ENCODE data around the gene EID2. TPM values are rescaled to one million over a fixed set of nuclear protein-coding genes. Genes with fewer than 3 reads are reported as not detected.

EID2 gene
- total RNA-seq, 1 experiment from 2014 or later: 8.5 TPM

DNA sequence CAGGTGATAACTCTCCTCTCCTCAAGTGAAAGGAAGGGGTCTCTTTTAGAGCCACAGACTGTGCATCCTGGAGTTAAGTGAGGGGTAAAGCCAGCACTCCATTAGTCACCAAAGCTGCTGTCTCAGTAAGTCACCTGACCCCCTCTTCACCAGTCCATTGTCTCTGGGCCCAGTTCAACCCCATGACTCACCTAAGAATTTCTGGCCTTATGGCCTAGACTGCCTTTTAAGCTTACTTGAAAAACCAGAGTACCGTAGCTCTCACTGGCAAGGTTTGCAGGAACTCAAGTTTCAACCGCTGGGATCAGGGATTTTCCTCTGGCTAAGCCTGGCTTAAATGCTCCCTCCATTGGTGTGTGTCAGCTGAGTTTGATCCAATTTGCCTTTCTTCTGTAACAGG, 23.4 kb upstream of the EID2 start:
- no peaks in the 10 kb centered on the region for H3K36me3 Mint-ChIP-seq (ENCODE audit: insufficient read depth, unreplicated experiment)
- BruUV-seq (replicated peaks): no TSS peak
- peak; percentile 61 for DNase-seq (ENCODE audit: unreplicated experiment)
- CTCF ChIA-PET: interaction anchor here (0.6 to 0.8 kb wide), 3 partner anchors 12 to 61 kb away, joined by 3 to 5 read pairs (median 3); no protein-coding TSS in a partner anchor
- POLR2A ChIA-PET: interaction anchor here (0.6 kb wide), 1 partner anchor 133 kb away, joined by 3 read pairs; no protein-coding TSS in a partner anchor
- no peak overlapping the region for H3K4me3 Mint-ChIP-seq (ENCODE audit: unreplicated experiment)
- H3K4me1 Mint-ChIP-seq (ENCODE audit: insufficient read depth, unreplicated experiment): peaks cover 2% of the 10 kb centered on the region
- TF ChIP-seq, protein P1, sequence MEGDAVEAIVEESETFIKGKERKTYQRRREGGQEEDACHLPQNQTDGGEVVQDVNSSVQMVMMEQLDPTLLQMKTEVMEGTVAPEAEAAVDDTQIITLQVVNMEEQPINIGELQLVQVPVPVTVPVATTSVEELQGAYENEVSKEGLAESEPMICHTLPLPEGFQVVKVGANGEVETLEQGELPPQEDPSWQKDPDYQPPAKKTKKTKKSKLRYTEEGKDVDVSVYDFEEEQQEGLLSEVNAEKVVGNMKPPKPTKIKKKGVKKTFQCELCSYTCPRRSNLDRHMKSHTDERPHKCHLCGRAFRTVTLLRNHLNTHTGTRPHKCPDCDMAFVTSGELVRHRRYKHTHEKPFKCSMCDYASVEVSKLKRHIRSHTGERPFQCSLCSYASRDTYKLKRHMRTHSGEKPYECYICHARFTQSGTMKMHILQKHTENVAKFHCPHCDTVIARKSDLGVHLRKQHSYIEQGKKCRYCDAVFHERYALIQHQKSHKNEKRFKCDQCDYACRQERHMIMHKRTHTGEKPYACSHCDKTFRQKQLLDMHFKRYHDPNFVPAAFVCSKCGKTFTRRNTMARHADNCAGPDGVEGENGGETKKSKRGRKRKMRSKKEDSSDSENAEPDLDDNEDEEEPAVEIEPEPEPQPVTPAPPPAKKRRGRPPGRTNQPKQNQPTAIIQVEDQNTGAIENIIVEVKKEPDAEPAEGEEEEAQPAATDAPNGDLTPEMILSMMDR (IDR thresholded peaks at IDR 0.05; ENCODE audit: unreplicated experiment): no peak
- no peaks in the 10 kb centered on the region for H3K9me3 Mint-ChIP-seq (ENCODE audit: unreplicated experiment)
- intact Hi-C loops (cut with micrococcal nuclease): no loop called here
- peaks cover 38% of the 10 kb centered on the region for H3K27me3 Mint-ChIP-seq (ENCODE audit: insufficient read depth, unreplicated experiment)
- H3K27ac Mint-ChIP-seq (ENCODE audit: low read depth, unreplicated experiment): no peak overlapping the region

- TF ChIP-seq, protein P1 (IDR thresholded peaks at IDR 0.05; ENCODE audit: unreplicated experiment): no peak
- H3K27ac Mint-ChIP-seq (ENCODE audit: low read depth, unreplicated experiment): no peak overlapping the region
- no peaks in the 10 kb centered on the region for H3K9me3 Mint-ChIP-seq (ENCODE audit: unreplicated experiment)
- ChIA-PET POLR2A (no interaction called here), CTCF (no interaction called here)
- no peaks in the 10 kb centered on the region for H3K36me3 Mint-ChIP-seq (ENCODE audit: insufficient read depth, unreplicated experiment)
- BruUV-seq (replicated peaks): no TSS peak
- no peak overlapping the region for H3K4me3 Mint-ChIP-seq (ENCODE audit: unreplicated experiment)
- H3K27me3 Mint-ChIP-seq (ENCODE audit: insufficient read depth, unreplicated experiment): peaks cover 46% of the 10 kb centered on the region
- no peak for DNase-seq (ENCODE audit: unreplicated experiment)
- H3K4me1 Mint-ChIP-seq (ENCODE audit: insufficient read depth, unreplicated experiment): peaks cover 6% of the 10 kb centered on the region
- intact Hi-C loops (cut with micrococcal nuclease): no loop called here
Observed at GRCh38 chr19:39558624-39559117, 18.7 kb upstream of the EID2 start.

DNA sequence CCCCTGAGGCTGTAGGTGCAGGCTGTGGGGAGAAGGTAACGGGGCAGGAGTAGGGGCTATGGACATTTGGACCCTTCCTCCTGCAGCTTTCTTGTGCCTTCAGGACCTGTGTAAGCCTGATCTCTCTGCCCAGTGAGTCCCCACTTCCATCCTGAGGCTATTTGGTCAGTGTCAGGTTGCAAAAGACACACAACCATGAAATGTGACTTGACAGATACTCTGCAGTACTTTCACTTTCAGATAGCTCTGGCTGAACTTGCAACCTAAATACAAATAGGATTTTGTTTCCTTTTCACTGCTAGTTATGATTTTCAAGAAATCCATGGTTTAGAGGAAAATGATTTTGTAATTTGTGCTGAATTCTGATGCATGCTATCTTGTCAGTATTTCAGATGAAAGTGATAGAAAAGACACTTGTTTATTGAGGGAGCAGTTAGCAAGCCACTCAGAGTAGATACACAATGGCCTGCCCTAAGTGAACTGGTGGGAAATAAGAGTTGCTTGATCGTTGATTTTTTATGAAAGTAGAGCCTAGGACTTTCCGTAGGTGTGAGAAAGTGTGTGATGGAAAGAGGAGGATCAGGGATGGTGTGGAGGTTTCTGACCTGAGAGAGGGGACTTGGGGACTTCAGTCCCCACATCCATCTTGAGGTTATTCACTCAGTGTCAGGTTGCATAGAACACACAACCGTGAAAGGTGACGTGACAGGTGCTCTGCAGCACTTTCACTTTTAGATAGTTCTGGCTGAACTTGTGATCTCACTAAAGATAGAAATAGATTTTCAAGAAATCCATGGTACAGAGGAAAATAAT, 18.1 kb upstream of the EID2 start:
- TF ChIP-seq, protein P1 (IDR thresholded peaks at IDR 0.05; ENCODE audit: unreplicated experiment): no peak

DNA sequence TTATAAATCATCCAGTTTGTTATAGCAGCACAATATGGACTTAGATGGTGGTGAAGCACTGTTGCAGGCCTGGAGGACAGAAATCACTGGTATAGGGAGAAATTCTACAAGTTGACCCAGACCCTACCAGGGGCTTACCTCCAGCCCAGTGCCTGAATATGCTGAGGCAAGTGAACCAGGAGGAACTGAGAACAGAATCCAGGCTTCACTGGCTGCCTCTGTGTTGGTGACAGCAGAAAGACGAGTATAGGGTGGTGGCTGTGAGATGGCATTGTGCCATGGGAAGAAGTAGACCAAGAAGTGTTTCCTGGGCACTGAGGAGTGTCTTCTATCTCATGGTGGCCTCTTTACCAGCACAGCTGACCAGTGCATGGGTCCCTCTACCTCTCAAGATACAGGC, 15.9 kb upstream of the EID2 start:
- CTCF ChIA-PET: interaction anchor here (0.6 to 5.8 kb wide), 4 partner anchors 9 to 1299 kb away, joined by 3 to 77 read pairs (median 3); no protein-coding TSS in a partner anchor
- Mint-ChIP-seq H3K27ac (ENCODE audit: low read depth, unreplicated experiment) (no peak overlapping the region), H3K36me3 (ENCODE audit: insufficient read depth, unreplicated experiment) (no peaks in the 10 kb centered on the region), H3K4me3 (ENCODE audit: unreplicated experiment) (no peak overlapping the region), H3K9me3 (ENCODE audit: unreplicated experiment) (no peaks in the 10 kb centered on the region), H3K27me3 (ENCODE audit: insufficient read depth, unreplicated experiment) (peaks cover 42% of the 10 kb centered on the region), H3K4me1 (ENCODE audit: insufficient read depth, unreplicated experiment) (peaks cover 6% of the 10 kb centered on the region)
- no TSS peak for BruUV-seq (replicated peaks)
- POLR2A ChIA-PET: no interaction called here
- intact Hi-C loops (cut with micrococcal nuclease): no loop called here
- TF ChIP-seq, protein P1 (IDR thresholded peaks at IDR 0.05; ENCODE audit: unreplicated experiment): no peak
- DNase-seq (ENCODE audit: unreplicated experiment): no peak

More for the DNA sequence above, 18.1 kb upstream of the EID2 start:
- peak; percentile 20 for DNase-seq (ENCODE audit: unreplicated experiment)
- no peak overlapping the region for H3K4me3 Mint-ChIP-seq (ENCODE audit: unreplicated experiment)
- ChIA-PET CTCF (no interaction called here), POLR2A (no interaction called here)
- H3K9me3 Mint-ChIP-seq (ENCODE audit: unreplicated experiment): no peaks in the 10 kb centered on the region
- peaks cover 53% of the 10 kb centered on the region for H3K27me3 Mint-ChIP-seq (ENCODE audit: insufficient read depth, unreplicated experiment)
- no peaks in the 10 kb centered on the region for H3K36me3 Mint-ChIP-seq (ENCODE audit: insufficient read depth, unreplicated experiment)
- intact Hi-C loops (cut with micrococcal nuclease): no loop called here
- H3K27ac Mint-ChIP-seq (ENCODE audit: low read depth, unreplicated experiment): no peak overlapping the region
- no TSS peak for BruUV-seq (replicated peaks)
- H3K4me1 Mint-ChIP-seq (ENCODE audit: insufficient read depth, unreplicated experiment): peaks cover 6% of the 10 kb centered on the region

Data from MCF 10A (cell line).